ENCODE measurements around the gene GIPR. TPM values are rescaled to one million over a fixed set of nuclear protein-coding genes. Genes with fewer than 3 reads are reported as not detected.

Gene GIPR
- total RNA-seq, 1 experiment from 2014 or later, result 0.61 TPM

DNA sequence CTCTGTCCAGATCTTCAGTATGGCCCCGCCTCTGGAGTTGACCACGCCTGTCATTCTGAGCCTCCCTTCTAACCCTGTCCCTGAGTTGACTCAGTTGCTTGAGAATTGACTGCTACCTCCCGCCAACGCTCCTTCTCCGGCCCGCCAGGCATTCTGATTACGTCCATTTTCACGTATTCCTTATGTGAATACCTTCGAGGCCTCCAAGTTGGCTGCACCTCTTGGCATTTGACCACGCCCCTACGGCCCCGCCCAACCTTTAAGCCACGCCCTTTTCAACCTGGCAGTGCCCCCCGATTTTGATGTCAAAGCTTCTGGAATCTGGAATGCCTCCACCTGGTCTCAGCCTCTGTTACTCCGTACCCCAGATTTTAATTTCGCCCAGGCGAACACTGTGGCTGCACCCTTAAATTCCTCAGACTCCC lies 27.2 kb upstream of the GIPR start:
- Histone ChIP-seq H2BK12ac (ENCODE audit: insufficient read length, low read depth, low read length) (no peak overlapping the region), H3K79me2 (ENCODE audit: insufficient read depth, low read length) (no peaks in the 10 kb centered on the region), H4K91ac (ENCODE audit: insufficient read length, low read depth, low read length) (no peak overlapping the region), H3K27me3 (ENCODE audit: insufficient read depth, low read length) (no peaks in the 10 kb centered on the region), H3K4me2 (ENCODE audit: insufficient read depth, insufficient read length, low read length) (peak overlapping the region; percentile 90), H4K20me1 (ENCODE audit: control insufficient read depth, insufficient read depth, insufficient read length) (no peaks in the 10 kb centered on the region), H2BK20ac (ENCODE audit: low read depth, low read length, poor library complexity, severe bottlenecking) (no peak overlapping the region), H3K9me3 (ENCODE audit: control insufficient read depth, low read depth, low read length) (no peaks in the 10 kb centered on the region), H3K4me1 (ENCODE audit: insufficient read depth, low read length) (peaks cover 3% of the 10 kb centered on the region; the same call in 1 of the 2 replicates), H3K27ac (ENCODE audit: insufficient read length, low read depth, low read length) (no peak overlapping the region), H3K79me1 (ENCODE audit: insufficient read depth, low read depth, low read length, poor library complexity, severe bottlenecking) (no peaks in the 10 kb centered on the region), H2BK120ac (ENCODE audit: low read depth, low read length, poor library complexity, severe bottlenecking) (no peak overlapping the region), H4K5ac (ENCODE audit: insufficient read length, low read depth, low read length) (no peak overlapping the region), H3K56ac (ENCODE audit: insufficient read length, low read depth, low read length) (no peak overlapping the region), H2BK5ac (ENCODE audit: insufficient read length, low read length) (no peak overlapping the region), H3K23ac (ENCODE audit: insufficient read length, low read depth, low read length) (no peak overlapping the region), H3K9ac (ENCODE audit: extremely low read depth, insufficient read length, low read length) (no peak overlapping the region), H3K18ac (ENCODE audit: insufficient read length, low read depth, low read length) (no peak overlapping the region), H3K23me2 (ENCODE audit: insufficient read length, low read depth, low read length, poor library complexity, severe bottlenecking) (peaks cover 21% of the 10 kb centered on the region), H3T11ph (ENCODE audit: low read length) (no peak overlapping the region), H2AK5ac (ENCODE audit: insufficient read length, low read length) (no peak overlapping the region), H2AFZ (ENCODE audit: low read length) (peak overlapping the region; percentile 91), H3K4ac (ENCODE audit: low read depth, low read length) (no peak overlapping the region), H3K14ac (ENCODE audit: insufficient read depth, low read length) (no peak overlapping the region), H2BK15ac (ENCODE audit: low read depth, low read length) (no peak overlapping the region), H4K8ac (replicated peaks; ENCODE audit: insufficient read length, low read depth, low read length) (no peak overlapping the region)
- peaks cover 6% of the 10 kb centered on the region for H3K27me3 Mint-ChIP-seq (ENCODE audit: low read depth)
- H3K9me3 Mint-ChIP-seq, result no peaks in the 10 kb centered on the region
- no peak for TF ChIP-seq CTCF (conservative IDR thresholded peaks at IDR 0.05)
- peaks cover 32 to 45% of the 10 kb centered on the region in 2 experiments for H3K4me1 Mint-ChIP-seq
- H3K36me3 Mint-ChIP-seq (ENCODE audit: insufficient read depth in 1 of 3, low read depth in 3 of 3), result no peaks in the 10 kb centered on the region; a peak in 1 of 7 replicates
- H3K27ac Mint-ChIP-seq, result peak overlapping the region; percentile 44 to 93 (median 49); a peak in 5 of 7 replicates
- peak overlapping the region; percentile 60 to 79 for H3K4me3 Mint-ChIP-seq
- peak; percentile 86 for DNase-seq
- no CpG with 5 or more reads among the region's 17 CpGs for WGBS (ENCODE audit: extremely low coverage, insufficient read length, low lambda C conversion rate)

Data from H9 (cell line).